HG03103 (cell line): ENCODE results near the gene CEBPE.

Experiments
- ATAC-seq: cut with Tn5 transposase; IDR thresholded peaks from one replicate; pipeline ENCODE4 v1.9.1; 2021; ENCODE audit warnings: low read depth; ENCODE audit not compliant: unreplicated experiment

Gene CEBPE

DNA sequence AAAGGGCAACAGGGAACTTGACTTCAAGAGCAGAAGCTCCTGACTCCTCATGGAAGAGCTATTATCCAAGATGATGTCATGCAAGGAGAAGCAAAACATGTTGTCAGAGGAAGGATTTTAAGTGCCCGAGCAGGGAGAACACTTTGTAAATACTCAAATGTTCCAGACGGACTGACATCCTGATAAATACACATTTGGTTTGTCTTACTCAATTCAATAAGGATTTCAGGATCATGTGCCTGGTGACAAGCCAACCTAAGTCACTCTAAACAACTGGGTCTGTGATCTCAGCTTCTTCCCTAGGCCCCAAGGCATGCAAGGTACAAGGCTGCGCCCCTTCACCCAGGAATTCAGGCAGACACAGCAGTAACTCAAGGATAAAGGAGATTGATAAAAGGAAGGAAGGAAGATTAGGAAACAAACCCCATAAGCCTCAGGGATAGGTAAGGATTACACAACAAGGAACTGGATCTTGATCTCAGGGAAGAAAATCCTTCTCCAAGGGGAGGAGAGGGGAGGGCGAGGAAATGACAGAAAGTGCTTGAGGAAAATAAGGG, 26.8 kb upstream of the CEBPE start:
- no peak for ATAC-seq

DNA sequence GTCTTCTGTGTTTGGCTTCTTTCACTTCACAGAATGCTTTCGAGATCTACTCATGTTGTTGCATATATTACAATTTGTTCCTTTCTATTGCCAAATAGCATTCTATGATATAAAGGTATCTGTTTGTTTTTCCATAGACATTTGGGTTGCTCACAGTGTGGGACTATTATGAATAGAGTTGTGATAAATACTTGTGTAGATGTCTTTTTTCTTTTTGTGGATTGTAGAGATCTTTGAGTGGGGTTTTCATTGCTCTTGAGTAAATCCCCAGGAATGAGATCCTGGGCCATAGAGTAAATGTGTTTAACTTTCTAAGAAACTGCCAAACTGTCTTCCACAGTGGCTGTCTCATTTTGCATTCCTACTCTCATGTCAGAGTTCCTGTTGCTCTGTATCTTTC, 24.9 kb upstream of the CEBPE start:
- no peak for ATAC-seq

DNA sequence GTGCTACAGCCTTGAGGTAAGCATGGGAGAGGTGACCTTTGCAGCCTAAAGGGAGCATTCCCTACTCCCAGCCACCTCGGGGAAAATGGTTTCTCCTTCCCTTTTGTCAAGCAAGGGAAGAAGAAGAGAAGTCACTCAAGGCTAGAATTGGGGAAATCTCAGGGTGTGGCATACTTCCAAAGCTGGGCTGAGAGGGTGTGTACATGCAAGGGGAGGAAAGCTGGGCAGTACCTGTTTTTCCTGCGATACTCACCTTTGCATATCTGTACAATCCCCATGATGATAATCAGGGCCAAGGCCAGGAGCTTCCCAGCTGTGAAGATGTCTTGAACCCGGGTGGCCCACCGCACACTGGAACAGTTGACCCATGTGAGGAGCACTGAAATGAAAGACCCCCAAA, 23.8 kb upstream of the CEBPE start:
- ATAC-seq, result no peak

DNA sequence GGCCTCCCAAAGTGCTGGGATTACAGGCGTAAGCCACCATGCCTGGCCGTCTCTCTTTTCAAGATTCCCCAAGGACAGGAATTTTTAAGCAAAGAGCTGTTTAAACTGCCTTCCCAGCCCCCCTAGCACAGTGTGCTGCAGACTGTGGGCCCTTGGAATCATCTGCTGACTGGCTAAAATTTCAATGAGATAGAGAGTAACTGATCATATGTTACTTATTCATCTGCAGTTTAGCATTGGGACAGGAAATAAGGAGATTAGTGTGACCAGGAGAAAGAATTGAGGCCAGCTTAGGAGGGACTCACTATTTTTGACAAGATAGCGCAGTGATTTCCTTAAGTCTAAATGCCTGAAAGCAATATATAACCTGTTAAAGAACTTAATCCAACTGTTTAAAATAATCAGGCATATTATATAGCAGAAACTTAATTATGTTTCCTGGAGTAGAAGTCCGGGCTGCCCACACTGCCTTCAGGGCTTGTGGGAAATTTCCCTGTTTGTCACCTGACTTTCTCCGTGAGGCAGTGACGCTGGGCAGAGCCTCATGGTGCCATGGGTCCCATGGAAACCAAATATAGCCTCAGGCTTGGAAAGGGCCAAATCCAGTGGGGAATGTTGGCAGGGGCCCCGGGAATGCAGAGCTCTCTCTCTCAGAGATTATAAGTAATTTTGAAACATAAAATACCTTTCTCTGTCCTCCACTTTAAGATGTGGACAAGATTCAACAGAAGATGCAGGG, 22.8 kb upstream of the CEBPE start:
- no peak for ATAC-seq

DNA sequence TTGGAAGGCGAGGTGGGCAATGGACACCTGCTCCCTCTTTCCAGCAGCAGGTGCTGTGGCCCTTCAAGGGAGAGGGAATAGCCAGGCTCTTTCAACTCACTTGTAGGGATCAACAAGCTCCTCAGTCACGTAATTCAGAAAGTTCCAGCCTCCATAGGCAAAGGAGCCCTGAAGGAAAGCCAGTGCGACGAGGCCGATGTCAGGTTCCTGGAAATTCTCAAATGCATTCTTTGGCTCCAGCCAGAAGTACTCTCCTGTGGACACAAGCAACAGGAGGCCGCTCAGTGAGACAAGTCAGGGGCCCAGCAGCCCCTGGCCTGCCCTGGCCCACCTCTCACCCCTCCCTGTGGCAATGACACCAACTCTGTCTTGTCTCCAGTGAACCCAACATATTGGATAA, 21.3 kb upstream of the CEBPE start:
- ATAC-seq, result no peak

DNA sequence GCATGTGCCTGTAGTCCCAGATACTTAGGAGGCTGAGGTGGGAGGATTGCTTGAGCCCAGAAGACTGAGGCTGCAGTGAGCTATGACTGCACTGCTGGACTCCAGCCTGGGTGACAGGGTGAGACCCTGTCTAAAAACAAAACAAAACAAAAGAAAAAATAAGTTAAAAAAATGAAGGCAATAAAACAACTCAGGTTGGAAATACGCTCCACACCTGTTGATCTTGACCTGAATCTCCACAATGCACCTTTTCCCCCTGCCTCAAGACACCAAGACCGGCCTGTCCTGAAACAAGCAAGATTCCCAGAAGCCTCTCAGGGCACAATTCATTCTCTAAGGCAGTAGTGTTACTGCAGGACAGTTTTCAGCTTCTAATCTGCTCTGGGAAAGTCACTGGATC, 20.8 kb upstream of the CEBPE start:
- ATAC-seq, result no peak

DNA sequence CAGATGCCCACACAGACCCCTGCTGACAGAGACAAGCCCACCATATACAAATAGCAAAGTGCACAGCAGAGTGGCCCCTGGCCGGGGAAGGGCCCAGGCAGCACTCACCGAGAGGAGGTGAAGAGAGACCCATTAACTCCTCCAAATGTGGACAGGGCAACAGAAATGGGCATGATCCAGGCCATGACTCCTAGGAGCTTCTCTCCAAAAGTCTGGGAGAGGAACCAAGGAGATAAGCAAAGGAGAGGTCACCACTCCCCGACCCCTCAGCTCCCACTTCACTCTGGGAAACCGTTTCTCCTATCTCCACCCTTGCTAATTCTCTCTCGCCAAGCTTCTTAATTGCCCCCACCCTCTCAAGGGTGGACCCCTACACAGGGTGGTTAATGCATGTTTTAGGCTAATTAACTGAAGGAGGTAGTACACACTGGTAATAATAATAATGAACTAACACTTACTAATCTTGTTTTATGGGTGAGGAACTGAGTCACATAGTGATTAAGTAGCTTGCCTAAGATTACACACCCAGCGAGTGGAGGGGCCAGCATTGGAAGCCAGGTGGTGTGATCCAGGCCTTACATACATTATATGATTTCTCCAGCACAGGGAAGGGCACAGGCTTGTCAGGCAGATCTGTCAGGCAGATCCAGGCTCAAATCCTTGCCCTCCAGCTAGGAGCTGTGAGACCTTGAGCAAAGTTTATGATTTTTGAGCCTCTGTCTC, 18.9 kb upstream of the CEBPE start:
- ATAC-seq, result no peak

DNA sequence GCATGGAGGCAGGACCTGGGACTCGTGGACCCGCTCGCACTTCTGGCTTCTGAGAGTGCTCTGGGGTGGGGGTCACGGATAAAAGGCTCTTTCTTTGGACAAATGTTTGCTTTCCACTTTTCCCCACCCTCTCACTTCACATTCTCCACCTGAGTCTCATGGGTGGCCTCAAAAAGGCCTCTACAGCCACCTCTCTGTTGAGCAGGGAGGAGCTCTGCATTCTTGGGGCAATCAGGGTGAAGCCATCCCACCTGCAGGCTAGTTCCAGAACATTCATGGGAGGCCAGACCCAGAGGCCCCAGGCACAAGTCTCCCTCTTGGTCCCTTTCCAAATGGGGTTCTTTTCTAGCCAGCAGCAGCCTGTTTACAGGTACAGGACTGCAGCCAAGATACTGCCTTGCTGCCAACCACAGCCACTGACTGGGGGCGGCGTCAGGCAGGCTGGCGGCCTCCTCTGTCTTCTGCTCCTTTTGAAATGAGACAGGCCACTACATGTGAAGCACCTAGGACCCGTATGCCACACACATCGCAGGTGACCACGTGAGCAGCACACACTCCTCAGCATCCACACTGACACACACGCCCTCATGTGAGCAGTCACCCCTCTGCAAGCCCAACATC, 18.2 kb upstream of the CEBPE start:
- no peak for ATAC-seq

DNA sequence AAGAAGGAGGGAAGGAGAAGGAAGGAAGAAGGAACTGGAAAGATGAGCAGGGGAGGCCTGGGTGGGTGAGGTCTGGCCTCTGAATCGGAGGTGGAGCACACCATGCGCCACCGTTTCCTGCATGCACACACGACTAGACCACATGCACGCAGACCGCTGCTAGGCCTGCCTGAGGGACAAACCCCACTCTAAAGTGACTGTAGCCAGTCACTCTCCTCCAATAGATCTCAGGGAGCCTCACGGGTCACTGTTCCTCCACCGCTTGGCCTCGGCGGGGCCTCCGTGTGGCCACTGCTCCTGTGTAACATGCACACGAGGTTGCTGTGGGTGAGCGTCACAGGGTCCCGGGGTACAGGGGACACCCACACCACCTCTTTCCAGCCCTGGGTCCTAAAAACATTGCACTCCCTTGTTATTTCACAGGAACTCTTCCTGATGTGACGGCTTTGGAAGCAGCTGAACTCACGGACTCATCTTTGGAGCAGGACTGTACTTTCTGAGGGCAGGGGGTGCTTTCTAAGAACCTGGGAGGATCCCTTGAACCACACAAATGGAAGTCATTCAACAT, 17.6 kb upstream of the CEBPE start:
- no peak for ATAC-seq

DNA sequence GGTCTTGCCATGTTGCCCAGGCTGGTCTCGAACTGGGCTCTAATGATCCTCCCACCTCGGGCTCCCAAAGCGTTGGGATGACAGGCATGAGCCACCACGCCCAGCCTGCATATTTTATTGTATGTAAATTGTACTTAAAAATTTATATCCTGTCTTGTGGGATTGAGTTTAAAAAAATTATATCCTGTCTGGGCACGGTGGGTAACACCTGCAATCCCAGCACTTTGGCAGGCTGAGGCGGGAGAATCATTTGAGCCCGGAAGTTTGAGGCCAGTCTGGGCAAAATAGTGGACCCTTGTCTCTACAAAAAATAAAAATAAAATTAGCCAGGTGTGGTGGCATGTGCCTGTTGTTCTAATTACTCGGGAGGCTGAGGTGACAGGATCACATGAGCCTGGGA, 13.9 kb upstream of the CEBPE start:
- no peak for ATAC-seq

DNA sequence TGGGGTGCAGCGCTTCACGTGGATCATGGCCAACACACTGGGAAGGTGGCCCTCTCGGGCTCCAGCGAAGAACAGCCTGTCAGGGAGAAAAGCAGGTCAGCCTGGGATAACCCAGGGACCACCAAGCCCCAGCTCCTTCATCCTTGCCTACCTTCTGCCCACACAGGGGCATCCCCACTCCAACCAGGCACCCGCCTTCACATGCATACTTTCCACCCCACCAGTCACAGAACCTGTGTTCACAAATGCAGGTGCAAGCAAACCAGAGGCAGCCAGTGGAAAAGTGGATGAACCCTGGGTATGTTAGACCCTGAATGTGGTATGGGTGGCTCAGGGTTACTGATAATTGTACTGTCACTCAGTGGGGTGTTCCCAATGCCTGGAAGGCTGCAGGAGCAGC, 12.4 kb upstream of the CEBPE start:
- no peak for ATAC-seq

DNA sequence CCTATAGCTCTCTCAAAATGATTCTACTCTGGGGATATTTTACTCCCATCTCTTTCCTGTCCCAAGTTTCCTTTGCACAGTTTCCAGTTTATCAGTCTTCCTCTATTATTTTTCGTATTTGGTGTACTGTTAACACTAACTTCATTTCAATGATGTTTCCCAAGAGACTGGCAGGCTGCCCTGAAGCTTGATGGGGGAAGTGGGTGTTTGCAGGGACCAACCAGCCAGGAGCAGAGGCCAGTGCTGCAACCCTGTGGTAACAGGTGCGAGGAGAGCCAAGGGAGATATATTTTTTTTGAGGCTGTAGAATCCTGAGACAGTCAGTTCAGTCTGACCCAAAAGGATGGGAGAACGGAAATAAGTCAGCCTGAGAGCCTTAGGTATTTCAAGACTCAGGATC, 11.8 kb upstream of the CEBPE start:
- ATAC-seq, result no peak

DNA sequence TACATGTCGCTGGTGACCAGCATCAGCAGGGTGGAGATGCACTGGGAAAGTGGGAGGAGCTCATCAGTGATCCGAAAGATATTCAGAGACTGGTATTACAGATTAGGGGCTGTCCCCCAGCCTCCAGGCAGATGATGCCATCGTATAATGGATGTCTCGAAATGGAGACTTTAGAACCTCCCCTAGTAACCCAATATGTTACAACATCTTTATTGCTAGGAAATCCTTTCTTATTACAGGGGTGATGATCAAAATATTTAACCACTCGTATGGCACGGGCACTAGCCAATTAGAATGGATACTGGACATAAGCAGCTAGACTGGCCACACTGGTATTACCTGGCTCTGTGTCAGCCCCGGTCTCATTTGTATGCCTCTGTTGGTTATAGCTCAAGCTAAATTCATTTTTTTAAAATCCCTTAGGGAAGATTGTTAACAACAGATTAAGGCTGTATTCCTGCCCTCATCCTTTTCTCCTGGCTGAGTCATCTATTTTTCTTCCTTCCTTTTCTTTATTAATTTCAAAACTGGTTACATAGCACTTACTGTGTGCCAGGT, 10.8 kb upstream of the CEBPE start:
- ATAC-seq, result no peak

DNA sequence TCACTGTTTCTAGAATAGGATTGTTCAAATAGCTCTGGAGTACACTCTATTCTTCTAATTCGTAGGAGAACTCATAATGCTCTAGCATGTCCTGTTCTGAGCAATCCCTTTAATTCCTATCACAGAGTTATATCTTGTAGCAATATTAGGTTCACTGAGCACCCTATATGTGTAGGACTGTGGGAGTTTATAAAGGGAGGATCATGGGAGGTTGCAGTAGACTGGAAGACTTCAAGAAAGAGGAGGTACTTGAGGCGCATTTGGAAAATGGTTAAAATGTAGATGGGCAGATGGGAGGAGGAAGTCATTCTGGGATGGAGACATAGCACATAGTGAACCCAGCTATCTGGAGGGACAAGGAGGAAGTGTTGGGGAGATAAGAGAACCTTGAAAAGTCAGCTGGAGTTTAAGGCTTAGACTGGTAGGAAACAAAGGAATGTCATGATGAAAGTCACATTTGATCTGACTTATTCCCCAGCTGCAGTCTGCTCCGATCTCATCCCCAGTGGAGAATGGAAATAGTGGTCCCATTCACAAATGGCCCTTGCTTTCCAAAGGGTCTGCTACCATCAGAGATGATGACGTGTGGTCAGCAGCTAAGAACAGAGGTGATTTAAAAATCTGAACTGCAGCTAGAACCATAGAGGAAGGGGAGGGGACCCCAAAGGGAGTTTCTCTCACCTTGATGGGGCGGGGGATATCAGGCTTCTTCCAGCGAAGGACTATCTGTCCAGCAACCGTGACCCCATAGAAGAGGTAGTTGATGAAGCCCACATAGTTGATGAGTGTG, 10.1 kb upstream of the CEBPE start:
- no peak for ATAC-seq

DNA sequence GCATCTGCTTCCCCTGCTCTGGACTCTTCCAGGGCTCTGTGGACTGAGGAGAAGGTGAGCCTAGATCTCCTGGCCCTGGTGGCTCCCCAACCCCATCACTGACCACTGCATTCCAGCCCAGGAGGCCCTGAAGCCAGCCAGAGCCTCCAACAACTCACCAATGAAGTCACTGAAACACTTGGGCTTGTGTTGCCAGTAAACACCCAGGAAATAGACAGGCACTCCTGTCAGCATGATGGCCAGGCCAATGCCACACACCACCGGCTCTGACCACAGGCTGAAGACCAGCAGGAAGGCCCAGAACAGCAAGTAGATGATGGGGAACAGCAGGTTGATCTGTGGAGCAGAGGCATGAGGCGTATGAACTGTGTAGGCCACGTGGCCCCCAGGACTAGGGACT, 8.8 kb upstream of the CEBPE start:
- no peak for ATAC-seq

DNA sequence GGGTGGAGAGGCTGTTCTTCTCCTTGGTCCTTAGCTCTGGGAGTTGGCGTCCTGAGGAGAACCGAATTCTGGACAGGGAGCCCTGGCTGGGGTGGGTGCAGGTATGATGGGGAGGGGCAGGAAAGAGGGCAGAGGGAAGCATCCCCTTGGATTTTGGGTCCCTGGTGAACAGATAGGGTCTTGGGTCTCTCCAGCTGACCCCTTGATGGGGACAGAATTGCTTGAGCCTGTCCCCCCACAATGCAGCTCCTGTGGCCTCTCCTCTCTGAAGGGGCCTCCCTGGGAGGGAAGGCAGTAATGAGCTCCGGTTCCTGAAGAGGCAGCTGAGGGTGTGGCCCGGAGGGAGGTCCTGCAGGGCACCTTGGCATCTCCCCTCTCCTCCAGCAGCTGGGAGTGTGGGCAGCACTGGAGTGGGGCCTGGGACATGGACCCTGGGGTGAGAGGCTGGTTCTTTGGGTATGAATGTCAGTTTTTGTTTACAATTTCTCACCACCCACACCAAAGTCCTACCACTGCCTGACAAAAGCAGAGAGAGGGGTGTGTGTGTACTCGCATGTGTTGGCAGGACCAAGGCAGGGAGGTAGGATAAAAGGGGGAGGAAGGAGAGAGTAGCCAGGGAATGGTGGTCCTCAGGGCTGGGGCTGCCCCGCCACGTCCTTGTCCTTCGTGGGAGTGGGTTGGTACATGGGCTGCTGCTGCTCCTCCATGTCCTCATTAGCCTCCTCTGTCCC, 7.7 kb upstream of the CEBPE start:
- no peak for ATAC-seq

DNA sequence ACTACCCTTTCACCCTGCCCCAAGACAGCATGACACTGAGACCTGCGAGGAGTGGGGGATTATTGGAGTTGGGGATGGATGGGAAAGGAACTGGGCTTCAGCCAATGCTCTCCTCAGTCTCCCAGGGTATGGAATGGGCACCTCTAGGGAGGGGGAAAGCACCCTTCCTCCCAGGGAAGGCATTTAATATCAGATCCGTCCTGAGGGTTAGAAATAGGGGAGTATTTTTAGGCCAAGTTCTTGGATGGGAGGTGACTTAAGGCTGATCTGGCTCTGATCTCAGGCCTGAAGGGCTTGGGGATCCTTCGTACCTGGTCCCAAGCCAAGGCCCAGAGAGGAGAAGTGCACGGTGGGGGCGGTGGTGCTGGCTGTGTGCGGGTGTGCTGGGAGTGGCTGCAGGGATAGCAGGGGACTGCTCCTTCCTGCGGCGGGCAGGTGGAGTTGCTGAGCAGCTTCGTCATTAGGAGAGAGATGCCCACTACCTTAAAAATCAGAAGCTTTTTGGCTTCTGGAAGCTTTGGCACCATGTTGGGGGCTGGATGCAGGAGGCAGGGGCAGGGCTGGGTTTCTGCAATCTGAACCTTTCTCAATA, 7.0 kb upstream of the CEBPE start:
- ATAC-seq, result no peak

DNA sequence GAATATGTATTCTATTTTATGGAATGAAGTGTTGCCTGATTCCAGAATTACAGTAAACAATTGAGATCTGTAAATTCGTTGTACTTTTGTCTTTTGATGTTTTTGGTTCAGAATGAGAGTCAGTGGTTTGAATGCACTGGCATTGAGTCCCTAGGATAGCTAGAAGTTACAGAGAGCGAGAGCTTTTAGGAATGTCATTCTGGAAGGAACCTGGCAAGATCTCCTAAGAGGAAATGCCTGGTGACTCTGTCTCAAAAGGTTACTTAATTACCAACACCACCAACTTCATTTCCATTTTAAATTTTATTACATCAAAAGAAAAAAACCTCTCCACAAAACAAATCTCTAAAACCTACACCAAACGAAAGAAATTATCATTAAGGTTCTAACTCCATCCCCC, 6.0 kb upstream of the CEBPE start:
- no peak for ATAC-seq

DNA sequence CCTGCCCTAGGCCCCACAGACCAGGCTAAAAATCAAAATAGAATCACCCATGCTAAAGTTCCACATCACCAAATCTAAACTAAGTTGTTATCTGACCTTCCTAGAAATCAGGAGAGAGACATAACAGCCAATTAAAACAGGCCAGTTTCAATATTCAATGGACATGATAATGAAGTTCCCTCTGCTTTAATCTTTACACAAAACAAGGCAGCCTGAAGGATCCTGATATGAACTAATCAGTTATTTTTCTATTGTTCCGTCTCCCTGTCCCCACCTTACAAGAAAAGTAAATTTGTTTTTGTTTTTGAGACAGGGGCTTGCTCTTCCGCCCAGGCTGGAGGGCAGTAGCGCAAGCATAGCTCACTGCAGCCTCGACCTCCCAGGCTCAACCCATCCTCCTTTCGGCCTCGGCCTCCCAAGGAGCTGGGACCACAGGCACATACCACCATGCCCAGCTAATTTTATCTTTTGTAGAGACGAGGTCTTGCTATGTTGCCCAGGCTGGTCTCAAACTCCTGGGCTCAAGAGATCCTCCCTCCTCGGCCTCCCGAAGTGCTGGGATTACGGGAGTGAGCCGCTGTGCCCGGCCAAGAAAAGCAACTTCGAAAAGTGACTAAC, 5.4 kb upstream of the CEBPE start:
- no peak for ATAC-seq
